ENCODE results near the gene YARS2.

The YARS2 gene

DNA sequence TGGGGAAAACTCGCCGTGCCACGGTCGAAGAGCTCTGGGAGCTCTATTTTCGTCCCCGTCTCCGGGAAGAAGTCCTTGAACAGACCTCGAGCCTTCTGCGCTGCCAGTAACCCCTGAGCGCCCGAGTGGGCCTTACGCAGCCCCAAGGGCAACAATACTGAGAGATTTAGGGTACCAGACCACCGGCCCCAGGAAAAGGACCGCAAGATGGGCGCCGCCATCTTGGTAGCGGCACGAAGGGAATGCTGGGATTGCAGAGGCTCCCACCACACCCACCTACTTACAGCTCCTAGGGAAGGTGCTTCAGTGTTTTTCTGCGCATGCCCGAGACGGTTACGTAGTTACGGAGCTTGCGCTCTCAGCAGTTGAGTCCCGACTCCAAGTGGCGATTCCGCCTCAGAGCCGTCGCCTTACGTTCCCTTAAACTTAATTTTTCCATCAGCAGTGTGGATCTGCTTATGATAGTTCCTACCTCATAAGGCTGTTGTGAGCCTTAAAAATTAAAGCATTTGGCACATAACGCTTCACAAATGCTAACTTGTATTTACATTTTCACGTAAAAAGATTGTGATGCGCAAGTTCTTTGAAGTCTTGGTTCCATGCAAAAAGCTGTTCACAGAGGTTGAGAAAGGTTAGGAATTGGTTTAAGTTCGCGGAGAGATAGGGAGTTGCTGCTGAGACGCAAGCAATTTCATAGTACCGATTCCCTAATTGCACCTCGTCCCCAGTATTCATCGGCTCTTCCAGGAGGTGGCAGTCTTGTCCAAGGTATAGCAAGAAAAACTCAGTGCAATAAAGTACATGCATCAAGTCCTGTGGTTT lies at the start of gene YARS2:
Gene YARS2, minus strand, starts transcription at position 244 of the 822 bp plus-strand sequence. Its CDS starts 23 bp downstream, at position 221.
- Histone ChIP-seq H2AFZ (ENCODE audit: low read length) (peak within 1 kb of the TSS; percentile 88), H3K4me2 (ENCODE audit: low read length) (peak within 1 kb of the TSS; percentile 95), H3K9me3 (ENCODE audit: low read length) (no peaks in the 10 kb centered on the region), H3F3A (ENCODE audit: insufficient read depth, low read length) (no peaks in the 10 kb centered on the region), H3K9me2 (ENCODE audit: low read depth, low read length) (no peaks in the 10 kb centered on the region), H3K79me2 (ENCODE audit: insufficient read depth, low read length) (no peaks in the 10 kb centered on the region), H3K4me3 (ENCODE audit: low read depth, low read length, poor library complexity, severe bottlenecking) (peak within 1 kb of the TSS; percentile 81), H3K27ac (ENCODE audit: low read depth, low read length, poor library complexity, severe bottlenecking) (peak within 1 kb of the TSS; percentile 74), H3K27me3 (ENCODE audit: insufficient read depth, low read length) (no peaks in the 10 kb centered on the region), H3K36me3 (ENCODE audit: insufficient read depth, low read length) (peaks cover 32% of the 10 kb centered on the region), H3K9ac (ENCODE audit: low read length) (peak within 1 kb of the TSS; percentile 83), H3K4me1 (ENCODE audit: insufficient read depth, low read length, severe bottlenecking) (peaks cover 15% of the 10 kb centered on the region), H4K20me1 (ENCODE audit: insufficient read depth, low read length) (no peaks in the 10 kb centered on the region)
- no peak for TF ChIP-seq EZH2 (IDR thresholded peaks at IDR 0.05; ENCODE audit: borderline replicate concordance, low read length)
- TF ChIP-seq CTCF (IDR thresholded peaks at IDR 0.05; ENCODE audit: low read length): peak; percentile 90

DNA sequence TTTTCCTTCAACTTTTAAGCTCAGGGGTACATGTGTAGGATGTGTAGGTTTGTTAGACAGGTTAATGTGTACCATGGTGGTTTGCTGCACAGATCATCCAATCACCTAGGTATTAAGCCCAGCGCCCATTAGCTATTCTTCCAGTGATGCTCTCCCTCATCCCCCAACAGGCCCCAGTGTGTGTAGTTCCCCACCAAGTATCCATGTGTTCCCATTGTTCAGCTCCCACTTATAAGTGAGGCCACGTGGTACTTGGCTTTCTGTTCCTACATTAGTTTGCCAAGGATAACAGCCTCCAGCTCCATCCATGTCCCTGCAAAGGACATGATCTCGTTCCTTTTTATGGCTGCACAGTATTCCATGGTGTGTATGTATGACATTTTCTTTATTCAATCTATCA lies 48.6 kb upstream of the YARS2 start:
- H3K9me3 ChIP-seq (ENCODE audit: low read length): no peaks in the 10 kb centered on the region
- H3F3A ChIP-seq (ENCODE audit: insufficient read depth, low read length): no peaks in the 10 kb centered on the region
- no peaks in the 10 kb centered on the region for H3K36me3 ChIP-seq (ENCODE audit: insufficient read depth, low read length)
- TF ChIP-seq EZH2 (IDR thresholded peaks at IDR 0.05; ENCODE audit: borderline replicate concordance, low read length) (no peak), CTCF (IDR thresholded peaks at IDR 0.05; ENCODE audit: low read length) (no peak)
- H3K9ac ChIP-seq (ENCODE audit: low read length): no peak overlapping the region
- no peaks in the 10 kb centered on the region for H3K4me1 ChIP-seq (ENCODE audit: insufficient read depth, low read length, severe bottlenecking)
- H3K9me2 ChIP-seq (ENCODE audit: low read depth, low read length): no peaks in the 10 kb centered on the region
- no peak overlapping the region for H3K27ac ChIP-seq (ENCODE audit: low read depth, low read length, poor library complexity, severe bottlenecking)
- H3K4me3 ChIP-seq (ENCODE audit: low read depth, low read length, poor library complexity, severe bottlenecking): no peak overlapping the region
- no peak overlapping the region for H3K4me2 ChIP-seq (ENCODE audit: low read length)
- H2AFZ ChIP-seq (ENCODE audit: low read length): no peak overlapping the region
- no peaks in the 10 kb centered on the region for H3K79me2 ChIP-seq (ENCODE audit: insufficient read depth, low read length)
- no peaks in the 10 kb centered on the region for H3K27me3 ChIP-seq (ENCODE audit: insufficient read depth, low read length)
- H4K20me1 ChIP-seq (ENCODE audit: insufficient read depth, low read length): no peaks in the 10 kb centered on the region

GRCh38 chr12:32801269-32801980 lies 45.7 kb upstream of the YARS2 start:
- H3K4me2 ChIP-seq (ENCODE audit: low read length): no peak overlapping the region
- TF ChIP-seq CTCF (IDR thresholded peaks at IDR 0.05; ENCODE audit: low read length): no peak
- no peak for TF ChIP-seq EZH2 (IDR thresholded peaks at IDR 0.05; ENCODE audit: borderline replicate concordance, low read length)

More at GRCh38 chr12:32801269-32801980, 45.7 kb upstream of the YARS2 start:
- H2AFZ ChIP-seq (ENCODE audit: low read length): no peak overlapping the region
- no peaks in the 10 kb centered on the region for H3K9me2 ChIP-seq (ENCODE audit: low read depth, low read length)
- no peak overlapping the region for H3K9ac ChIP-seq (ENCODE audit: low read length)
- no peaks in the 10 kb centered on the region for H4K20me1 ChIP-seq (ENCODE audit: insufficient read depth, low read length)
- no peaks in the 10 kb centered on the region for H3K27me3 ChIP-seq (ENCODE audit: insufficient read depth, low read length)
- H3K4me1 ChIP-seq (ENCODE audit: insufficient read depth, low read length, severe bottlenecking): no peaks in the 10 kb centered on the region
- H3F3A ChIP-seq (ENCODE audit: insufficient read depth, low read length): no peaks in the 10 kb centered on the region
- no peaks in the 10 kb centered on the region for H3K9me3 ChIP-seq (ENCODE audit: low read length)
- no peak overlapping the region for H3K4me3 ChIP-seq (ENCODE audit: low read depth, low read length, poor library complexity, severe bottlenecking)
- H3K27ac ChIP-seq (ENCODE audit: low read depth, low read length, poor library complexity, severe bottlenecking): no peak overlapping the region
- no peaks in the 10 kb centered on the region for H3K36me3 ChIP-seq (ENCODE audit: insufficient read depth, low read length)
- no peaks in the 10 kb centered on the region for H3K79me2 ChIP-seq (ENCODE audit: insufficient read depth, low read length)

Data from OCI-LY1 (cell line).